DMS114 treated with DMSO at 0.1 percent for 48 hours (cell line): ENCODE measurements around the gene SLC2A6.
A peak's percentile ranks its signal among the peaks of the same experiment; 100 is the strongest.

Experiments used
- DNase-seq: peaks from one replicate; lab custom pipeline; 2025; ENCODE audit not compliant: unreplicated experiment; lab: John Stamatoyannopoulos, UW

Gene SLC2A6

GRCh38 chr9:133443248-133443647 is 35.7 kb downstream of the SLC2A6 start:
- no peak for DNase-seq

- no peak for DNase-seq
Observed at GRCh38 chr9:133441571-133441970, 37.3 kb downstream of the SLC2A6 start.

GRCh38 chr9:133440874-133441273 is 38.0 kb downstream of the SLC2A6 start:
- DNase-seq: no peak

- no peak for DNase-seq
Observed at GRCh38 chr9:133439337-133439736, 39.6 kb downstream of the SLC2A6 start.

GRCh38 chr9:133437753-133438531 is 41.0 kb downstream of the SLC2A6 start:
- DNase-seq: no peak

GRCh38 chr9:133436681-133437080 is 42.2 kb downstream of the SLC2A6 start:
- DNase-seq: no peak

- DNase-seq: no peak
Observed at GRCh38 chr9:133433351-133433843, 45.5 kb downstream of the SLC2A6 start.

- no peak for DNase-seq
Observed at GRCh38 chr9:133430244-133430643, 48.7 kb downstream of the SLC2A6 start.

GRCh38 chr9:133429641-133430161 is 49.2 kb downstream of the SLC2A6 start:
- DNase-seq: peak; percentile 38

GRCh38 chr9:133429214-133429613 is 49.7 kb downstream of the SLC2A6 start:
- DNase-seq: no peak

- peak; percentile 49 for DNase-seq
Observed at GRCh38 chr9:133428617-133429101, 50.2 kb downstream of the SLC2A6 start.

GRCh38 chr9:133427658-133428348 is 51.1 kb downstream of the SLC2A6 start:
- no peak for DNase-seq

- DNase-seq: no peak
Observed at GRCh38 chr9:133426011-133426410, 52.9 kb downstream of the SLC2A6 start.

- DNase-seq: no peak
Observed at GRCh38 chr9:133425049-133425632, 53.8 kb downstream of the SLC2A6 start.

- DNase-seq: no peak
Observed at GRCh38 chr9:133424187-133424586, 54.7 kb downstream of the SLC2A6 start.

- no peak for DNase-seq
Observed at GRCh38 chr9:133423216-133423615, 55.7 kb downstream of the SLC2A6 start.

- peak; percentile 17 for DNase-seq
Observed at GRCh38 chr9:133421615-133422542, 57.0 kb downstream of the SLC2A6 start, which contains the start of gene ADAMTS13. Gene ADAMTS13, plus strand, starts transcription at chr9:133422367. Its CDS starts 77 bp downstream, at chr9:133422444.
